ENCODE results near the gene FAM177B.

Gene FAM177B

GRCh38 chr1:222784916-222785315 is 47.9 kb downstream of the FAM177B start:
- in situ Hi-C loops (cut with MboI; ENCODE audit: low sequenced_read_pairs), result no loop called here

- in situ Hi-C loops (cut with MboI; ENCODE audit: low sequenced_read_pairs), result no loop called here
Observed at GRCh38 chr1:222785529-222785928, 48.5 kb downstream of the FAM177B start.

- in situ Hi-C loops (cut with MboI; ENCODE audit: low sequenced_read_pairs), result no loop called here
Observed at GRCh38 chr1:222786121-222786520, 49.1 kb downstream of the FAM177B start.

GRCh38 chr1:222787729-222788128 is 50.7 kb downstream of the FAM177B start:
- in situ Hi-C loops (cut with MboI; ENCODE audit: low sequenced_read_pairs), result no loop called here

GRCh38 chr1:222788402-222789156 is 51.6 kb downstream of the FAM177B start:
- in situ Hi-C loops (cut with MboI; ENCODE audit: low sequenced_read_pairs), result no loop called here

GRCh38 chr1:222790115-222790514 is 53.1 kb downstream of the FAM177B start:
- in situ Hi-C loops (cut with MboI; ENCODE audit: low sequenced_read_pairs), result no loop called here

- in situ Hi-C loops (cut with MboI; ENCODE audit: low sequenced_read_pairs), result no loop called here
Observed at GRCh38 chr1:222790520-222790919, 53.5 kb downstream of the FAM177B start.

- in situ Hi-C loops (cut with MboI; ENCODE audit: low sequenced_read_pairs), result no loop called here
Observed at GRCh38 chr1:222791006-222791710, 54.2 kb downstream of the FAM177B start.

GRCh38 chr1:222792744-222793143 is 55.7 kb downstream of the FAM177B start:
- in situ Hi-C loops (cut with MboI; ENCODE audit: low sequenced_read_pairs), result no loop called here

GRCh38 chr1:222794656-222795474 is 57.9 kb downstream of the FAM177B start:
- in situ Hi-C loops (cut with MboI; ENCODE audit: low sequenced_read_pairs), result no loop called here

- in situ Hi-C loops (cut with MboI; ENCODE audit: low sequenced_read_pairs), result no loop called here
Observed at GRCh38 chr1:222798116-222798515, 61.1 kb downstream of the FAM177B start.

GRCh38 chr1:222798975-222799374 is 62.0 kb downstream of the FAM177B start:
- in situ Hi-C loops (cut with MboI; ENCODE audit: low sequenced_read_pairs), result no loop called here

All from HL-60/S4 treated with phorbol 12-myristate 13-acetate at 8.2 ng/mL for 4 days and 3 days (cell line).